K562 (cell line): ENCODE measurements around the gene ACAD10. TPM values are rescaled to one million over a fixed set of nuclear protein-coding genes. Genes with fewer than 3 reads are reported as not detected.

Source experiments
- ATAC-seq: fragments of 200-7000 bp; cut with Tn5 transposase; 3 replicates; pipeline ENCODE4 v1.9.1; 2020; ENCODE audit warnings: moderate library complexity
- BruUV-seq: library from RNA; stranded (reverse); fragments of 400-500 nt; replicated peaks from 2 replicates; lab custom pipeline; 2021; lab: Mats Ljungman, UMichigan
- CTCF ChIA-PET: fragments of 300-600 bp; formaldehyde crosslinking; extraction: SDS; loops from one replicate; lab custom pipeline; 2021; ENCODE audit warnings: low intra/inter-chr PET ratio; lab: Yijun Ruan, JAX
- POLR2A ChIA-PET: fragments of 300-600, 350-650 bp; sonication (Branson Sonifier 250); formaldehyde crosslinking; extraction: SDS; loops from one replicate; lab custom pipeline; 2021; ENCODE audit warnings: antibody characterized with exemption, inconsistent platforms; lab: Yijun Ruan, JAX
- DNase-seq, 4 experiments: peaks; one replicate each; pipeline versions ENCODE4 v3.0.0 to v3.0.0-alpha.2; 2011 to 2018; ENCODE audit warnings: low spot score in 3 of 4, mixed read lengths in 3 of 4; ENCODE audit errors: extremely low read depth in 1 of 4
- FAIRE-seq: peaks from 2 replicates; lab custom pipeline; 2011; peaks lifted over from hg19 to GRCh38; lab: Jason Lieb, UNC
- H2AFZ ChIP-seq: 2 replicates; pipeline ENCODE4 v1.6.0; 2011; ENCODE audit warnings: low read depth, low read length, control low read depth, inconsistent platforms
- H3K27ac ChIP-seq: fragments of 200-600 bp; 3 replicates; pipeline ENCODE4 v1.8.0; 2011; ENCODE audit warnings: low read depth, mild to moderate bottlenecking, control low read depth, inconsistent platforms, low read length, moderate library complexity, mixed read lengths; ENCODE audit errors: extremely low read depth
- H3K27me3 ChIP-seq, 2 experiments: fragments of 300-600 bp in 1 of 2; 2 replicates in 1 of 2; 3 replicates in 1 of 2; pipeline versions ENCODE4 v1.6.0 to v1.8.0; 2011; ENCODE audit warnings: inconsistent platforms in 2 of 2, low read length in 2 of 2, mild to moderate bottlenecking in 1 of 2, mixed read lengths in 1 of 2, moderate library complexity in 1 of 2; ENCODE audit not compliant: control insufficient read depth in 2 of 2, insufficient read depth in 2 of 2
- H3K36me3 ChIP-seq: fragments of 300-600 bp; 3 replicates; pipeline ENCODE4 v1.8.0; 2011; ENCODE audit warnings: mild to moderate bottlenecking, low read length, inconsistent platforms; ENCODE audit not compliant: control insufficient read depth, insufficient read depth
- H3K4me1 ChIP-seq, 2 experiments: fragments of 200-600 bp in 1 of 2; replicated peaks in 1 of 2; 2 replicates in 1 of 2; 3 replicates in 1 of 2; pipeline versions ENCODE4 v1.5.1 to v1.8.0; 2011; ENCODE audit warnings: inconsistent platforms in 2 of 2, low read length in 2 of 2, mild to moderate bottlenecking in 1 of 2, mixed read lengths in 1 of 2, moderate library complexity in 1 of 2; ENCODE audit not compliant: control insufficient read depth in 2 of 2, insufficient read depth in 2 of 2
- H3K4me2 ChIP-seq: 2 replicates; pipeline ENCODE4 v1.6.1; 2011; ENCODE audit warnings: low read length, control low read depth, inconsistent platforms, mixed read lengths; ENCODE audit not compliant: insufficient read depth
- H3K4me3 ChIP-seq: fragments of 200-600 bp; sonication (generic), shearing (Covaris generic); 2 replicates; pipeline ENCODE4 v1.5.1; 2016; ENCODE audit warnings: control low read depth, inconsistent platforms
- H3K79me2 ChIP-seq: fragments of 200-600 bp; 3 replicates; pipeline ENCODE4 v1.8.0; 2011; ENCODE audit warnings: low read length, inconsistent platforms; ENCODE audit not compliant: control insufficient read depth, insufficient read depth
- H3K9ac ChIP-seq, 2 experiments: 2 replicates each; pipeline versions ENCODE4 v1.6.0 to v1.6.1; 2011; ENCODE audit warnings: low read depth in 2 of 2, low read length in 2 of 2, control low read depth in 1 of 2, inconsistent platforms in 1 of 2, mild to moderate bottlenecking in 1 of 2, mixed read lengths in 1 of 2; ENCODE audit not compliant: insufficient read depth in 1 of 2
- H3K9me1 ChIP-seq: one replicate; pipeline ENCODE4 v1.6.0; 2011; ENCODE audit warnings: inconsistent platforms, mild to moderate bottlenecking, low read length, moderate library complexity; ENCODE audit not compliant: control insufficient read depth, insufficient read depth
- H3K9me3 ChIP-seq: replicated peaks from 2 replicates; pipeline ENCODE4 v1.5.1; 2011; ENCODE audit warnings: low read depth, low read length, inconsistent platforms; ENCODE audit not compliant: control insufficient read depth, insufficient read depth
- H4K20me1 ChIP-seq: replicated peaks from 2 replicates; pipeline ENCODE4 v1.6.1; 2011; ENCODE audit warnings: low read length, inconsistent platforms, mixed read lengths; ENCODE audit not compliant: control insufficient read depth, insufficient read depth
- SMC3 ChIP-seq: conservative IDR thresholded peaks from 2 replicates; pipeline ENCODE4 v1.6.1; 2011; ENCODE audit warnings: low read depth, low read length, improper control_type of control experiment; ENCODE audit not compliant: insufficient read depth
- WGBS: fragments of 100-300 bp; shearing (Covaris generic); methylation state at CpG from one replicate; pipeline ENCODE4 v1.1.6; 2016; ENCODE audit warnings: low coverage, mixed read lengths; ENCODE audit not compliant: insufficient coverage; ENCODE audit errors: missing lambda C conversion rate; 5-methylcytosine and 5-hydroxymethylcytosine counted together
- in situ Hi-C: fragments of 300-500 bp; cut with MboI; formaldehyde crosslinking; loops from 4 replicates; pipeline ENCODE4 v1.15.0; 2018; ENCODE audit warnings: inconsistent platforms, mixed read lengths
- intact Hi-C: fragments of 100-400 bp; cut with micrococcal nuclease; formaldehyde crosslinking; loops from 2 replicates; pipeline ENCODE4 v1.14.2; 2022
- polyA plus RNA-seq, 8 experiments: library from polyadenylated mRNA; depleted of rRNA in 4 of 8; stranded (reverse) in 5 of 8; unstranded in 3 of 8; fragments of >200 nt; fragmentation: Nextera tagmentation in 2 of 8; fragmentation: Illumina TruSeq in 1 of 8; extraction: Ambion mirVana in 2 of 8; extraction: Trizol in 1 of 8; gene quantifications; 2 replicates each; pipeline versions ENCODE4 v1.2.1 to v1.2.3, GENCODE V29; 2011 to 2014; ENCODE audit warnings: inconsistent platforms in 1 of 8, missing spikeins in 1 of 8
- total RNA-seq, 7 experiments: library from RNA; depleted of rRNA in 6 of 7; stranded (reverse); fragments of >200 nt in 6 of 7; fragmentation: Illumina TruSeq in 2 of 7; extraction: Trizol in 2 of 7; gene quantifications; 2 replicates each; pipeline versions ENCODE4 v1.2.1 to v1.2.3, GENCODE V29; 2011 to 2021; ENCODE audit warnings: low replicate concordance in 1 of 7
- TF ChIP-seq, protein P1 (sequence below), 3 experiments: IDR thresholded peaks in 2 of 3; conservative IDR thresholded peaks in 1 of 3; 2 replicates each; pipeline ENCODE4 v1.5.1; 2011 to 2012; ENCODE audit warnings: low read length in 3 of 3, mild to moderate bottlenecking in 3 of 3, control low read depth in 2 of 3, improper control_type of control experiment in 1 of 3, inconsistent platforms in 1 of 3, low read depth in 1 of 3, mixed read lengths in 1 of 3, moderate library complexity in 1 of 3; ENCODE audit not compliant: insufficient read depth in 2 of 3

Gene ACAD10
- total and polyA plus RNA-seq, 9 of the 15 experiments (the other 6 are each of a cell fraction or from before 2014, with no cell fraction given): 2.3 to 19.2 (median 12.0) TPM

DNA sequence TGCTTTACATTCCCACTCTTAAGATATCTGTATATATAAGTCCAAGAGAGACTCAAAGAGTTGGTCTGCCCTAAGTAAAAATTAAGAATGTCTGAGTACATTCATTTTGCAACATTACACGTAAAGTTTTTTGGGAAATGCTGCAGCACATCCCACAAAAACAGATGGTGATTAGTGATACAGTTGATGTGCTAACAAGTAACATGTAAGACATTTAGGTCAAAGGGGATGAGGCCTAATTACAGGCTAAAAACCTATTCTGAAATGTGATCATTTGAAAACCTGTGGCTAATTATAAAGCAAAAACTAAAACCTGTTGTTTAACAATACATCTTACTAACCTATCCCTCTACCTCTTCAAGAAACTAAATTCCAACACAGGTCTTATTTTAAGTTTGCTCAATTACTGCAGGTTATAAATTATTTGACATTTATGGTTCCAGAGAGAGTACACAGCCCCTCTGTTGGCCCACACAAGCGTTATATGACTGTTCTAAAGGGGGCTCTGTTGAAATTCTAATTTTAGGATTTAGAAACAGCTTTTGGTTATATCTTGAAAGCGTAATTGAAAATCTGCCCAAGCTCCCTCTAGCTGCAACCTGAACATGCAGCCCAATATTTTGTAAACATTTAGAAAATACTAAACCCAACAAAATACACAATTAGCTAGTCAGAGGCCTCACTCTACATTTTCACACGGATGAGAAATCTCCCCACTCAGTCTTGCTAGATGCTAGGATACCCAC, 43.0 kb upstream of the ACAD10 start:
- CTCF ChIA-PET: no interaction called here
- in situ Hi-C loops: no loop called here

More for the DNA sequence above, 43.0 kb upstream of the ACAD10 start:
- TF ChIP-seq, protein P1, sequence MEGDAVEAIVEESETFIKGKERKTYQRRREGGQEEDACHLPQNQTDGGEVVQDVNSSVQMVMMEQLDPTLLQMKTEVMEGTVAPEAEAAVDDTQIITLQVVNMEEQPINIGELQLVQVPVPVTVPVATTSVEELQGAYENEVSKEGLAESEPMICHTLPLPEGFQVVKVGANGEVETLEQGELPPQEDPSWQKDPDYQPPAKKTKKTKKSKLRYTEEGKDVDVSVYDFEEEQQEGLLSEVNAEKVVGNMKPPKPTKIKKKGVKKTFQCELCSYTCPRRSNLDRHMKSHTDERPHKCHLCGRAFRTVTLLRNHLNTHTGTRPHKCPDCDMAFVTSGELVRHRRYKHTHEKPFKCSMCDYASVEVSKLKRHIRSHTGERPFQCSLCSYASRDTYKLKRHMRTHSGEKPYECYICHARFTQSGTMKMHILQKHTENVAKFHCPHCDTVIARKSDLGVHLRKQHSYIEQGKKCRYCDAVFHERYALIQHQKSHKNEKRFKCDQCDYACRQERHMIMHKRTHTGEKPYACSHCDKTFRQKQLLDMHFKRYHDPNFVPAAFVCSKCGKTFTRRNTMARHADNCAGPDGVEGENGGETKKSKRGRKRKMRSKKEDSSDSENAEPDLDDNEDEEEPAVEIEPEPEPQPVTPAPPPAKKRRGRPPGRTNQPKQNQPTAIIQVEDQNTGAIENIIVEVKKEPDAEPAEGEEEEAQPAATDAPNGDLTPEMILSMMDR (IDR thresholded peaks at IDR 0.05 in 2 of 3, conservative IDR thresholded peaks at IDR 0.05 in 1 of 3; ENCODE audit: insufficient read depth in 2 of 3, low read depth in 1 of 3, low read length in 3 of 3): peak in 1 of 3 experiments; percentile 19; a peak in 1 of 6 replicates
- no peak for TF ChIP-seq SMC3
- POLR2A ChIA-PET: interaction anchor here (1.3 kb wide), 2 partner anchors 8 to 27 kb away, joined by 4 to 5 read pairs; no protein-coding TSS in a partner anchor
- DNase-seq (peak in 1 of 4 experiments; percentile 38), ATAC-seq (no peak), FAIRE-seq (no peak)
- H2AFZ ChIP-seq: no peak overlapping the region
- no peaks in the 10 kb centered on the region for H3K27me3 ChIP-seq
- H3K79me2 ChIP-seq: no peaks in the 10 kb centered on the region
- no peaks in the 10 kb centered on the region for H4K20me1 ChIP-seq
- BruUV-seq: no TSS peak
- intact Hi-C loops: no loop called here
- H3K9me3 ChIP-seq: no peaks in the 10 kb centered on the region
- H3K9me1 ChIP-seq: no peaks in the 10 kb centered on the region
- 65% methylated on average over 4 of the region's 4 CpGs for WGBS
- H3K36me3 ChIP-seq: peaks cover 59% of the 10 kb centered on the region
- no peak overlapping the region for H3K4me3 ChIP-seq
- no peak overlapping the region for H3K9ac ChIP-seq
- H3K4me2 ChIP-seq: no peak overlapping the region
- H3K4me1 ChIP-seq: peaks cover 6 to 10% of the 10 kb centered on the region in 2 experiments; a peak in 3 of 5 replicates
- H3K27ac ChIP-seq: peak overlapping the region; percentile 29; the same call in 1 of the 3 replicates
